HT1080 (cell line): ENCODE data around the gene FAM53B. TPM values are rescaled to one million over a fixed set of nuclear protein-coding genes. Genes with fewer than 3 reads are reported as not detected.

Experiments used
- DNase-seq: peaks from one replicate; pipeline ENCODE4 v3.0.0-alpha.2; 2015; ENCODE audit warnings: low read depth
- total RNA-seq: library from RNA; depleted of rRNA; stranded (reverse); fragments of >200 nt; shearing (Covaris generic); gene quantifications from 2 replicates; pipeline ENCODE4 v1.2.3, GENCODE V29; 2014

Gene FAM53B
- total RNA-seq, 1 experiment from 2014 or later = 17.6 TPM

- DNase-seq = no peak
Measured at GRCh38 chr10:124742413-124743190, 1.6 kb downstream of the FAM53B start.

GRCh38 chr10:124741922-124742412 is 2.2 kb downstream of the FAM53B start:
- DNase-seq = no peak

- peak; percentile 60 for DNase-seq
Measured at GRCh38 chr10:124741281-124741921, 2.8 kb downstream of the FAM53B start.

GRCh38 chr10:124740369-124741280 is 3.6 kb downstream of the FAM53B start:
- no peak for DNase-seq

- no peak for DNase-seq
Measured at GRCh38 chr10:124739986-124740368, 4.2 kb downstream of the FAM53B start.

GRCh38 chr10:124739119-124739921 is 4.9 kb downstream of the FAM53B start:
- no peak for DNase-seq

GRCh38 chr10:124738441-124738840 is 5.7 kb downstream of the FAM53B start:
- no peak for DNase-seq

- no peak for DNase-seq
Measured at GRCh38 chr10:124737708-124738107, 6.5 kb downstream of the FAM53B start.

- no peak for DNase-seq
Measured at GRCh38 chr10:124737221-124737620, 7.0 kb downstream of the FAM53B start.

- DNase-seq = no peak
Measured at GRCh38 chr10:124736491-124737136, 7.6 kb downstream of the FAM53B start.

GRCh38 chr10:124735491-124736286 is 8.5 kb downstream of the FAM53B start:
- no peak for DNase-seq

GRCh38 chr10:124734311-124735166 is 9.6 kb downstream of the FAM53B start:
- peak; percentile 25 for DNase-seq

GRCh38 chr10:124733571-124734245 is 10.5 kb downstream of the FAM53B start:
- no peak for DNase-seq

- DNase-seq = no peak
Measured at GRCh38 chr10:124732931-124733570, 11.1 kb downstream of the FAM53B start.

GRCh38 chr10:124731551-124731950 is 12.6 kb downstream of the FAM53B start:
- no peak for DNase-seq

- DNase-seq = no peak
Measured at GRCh38 chr10:124730790-124731189, 13.4 kb downstream of the FAM53B start.
